OCI-LY7 (cell line): Measurements from ENCODE around the gene SRGAP2.
"Not testable (repeated sequence)": the region's sequence is repeated elsewhere in the genome, so short reads cannot be mapped to it uniquely, and the experiment has no call there.

Experiments used
- EZH2phosphoT487 ChIP-seq: fragments of 200-600 bp; sonication (generic); IDR thresholded peaks from 2 replicates; pipeline ENCODE4 v1.6.1; 2018; ENCODE audit warnings: low read depth, borderline replicate concordance, mild to moderate bottlenecking, mixed run types, antibody characterized with exemption, low read length, moderate library complexity, mixed read lengths
- TF ChIP-seq, protein P1 (sequence below): fragments of 200-600 bp; sonication (generic); conservative IDR thresholded peaks from 2 replicates; pipeline ENCODE4 v1.5.1; 2014; ENCODE audit warnings: mild to moderate bottlenecking, antibody characterized with exemption, low read length, moderate library complexity, mixed read lengths

DNA sequence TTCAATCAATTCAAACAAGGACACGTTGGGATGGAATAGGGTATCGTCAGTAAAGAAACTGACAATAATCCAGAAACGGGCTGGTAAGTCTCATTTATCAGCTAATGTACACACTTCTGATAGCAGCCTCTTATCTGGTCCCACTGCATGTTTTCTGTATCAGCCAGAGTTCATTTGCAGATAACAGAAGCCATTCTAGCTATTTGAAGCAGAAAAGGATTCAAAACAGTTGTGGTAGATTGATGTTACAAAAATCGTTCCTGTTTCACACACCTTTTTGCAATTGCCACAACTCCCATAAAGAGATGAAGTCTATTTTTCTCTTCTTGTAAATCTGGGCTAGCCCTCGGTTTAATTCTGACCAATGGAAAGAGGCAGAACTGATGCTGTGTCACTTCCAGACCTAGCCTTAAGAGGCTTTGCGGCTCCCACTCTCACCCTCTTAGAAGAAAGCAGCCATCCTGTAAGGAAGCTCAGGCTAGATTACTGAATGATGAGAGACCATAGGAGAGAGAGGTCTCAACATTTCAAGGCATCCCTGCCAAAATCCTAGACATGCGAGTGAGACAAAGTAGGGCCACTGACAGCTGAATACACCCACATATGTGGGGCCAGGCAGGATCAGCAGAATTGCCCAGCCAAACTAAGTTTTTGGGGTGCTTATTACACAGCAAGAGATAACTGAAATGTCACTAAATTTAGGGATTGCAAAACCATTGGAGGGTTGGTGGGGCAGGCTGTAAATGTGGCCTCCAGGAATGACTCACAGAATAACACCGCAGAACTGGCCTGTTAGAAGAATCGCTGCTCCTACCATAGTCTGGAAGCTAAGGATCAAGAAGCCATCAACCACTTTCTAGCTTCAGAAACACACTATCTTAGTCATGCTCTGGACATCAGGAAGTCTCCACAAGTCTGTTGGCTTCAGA lies 25.0 kb upstream of the SRGAP2 start:
- TF ChIP-seq, protein P1, sequence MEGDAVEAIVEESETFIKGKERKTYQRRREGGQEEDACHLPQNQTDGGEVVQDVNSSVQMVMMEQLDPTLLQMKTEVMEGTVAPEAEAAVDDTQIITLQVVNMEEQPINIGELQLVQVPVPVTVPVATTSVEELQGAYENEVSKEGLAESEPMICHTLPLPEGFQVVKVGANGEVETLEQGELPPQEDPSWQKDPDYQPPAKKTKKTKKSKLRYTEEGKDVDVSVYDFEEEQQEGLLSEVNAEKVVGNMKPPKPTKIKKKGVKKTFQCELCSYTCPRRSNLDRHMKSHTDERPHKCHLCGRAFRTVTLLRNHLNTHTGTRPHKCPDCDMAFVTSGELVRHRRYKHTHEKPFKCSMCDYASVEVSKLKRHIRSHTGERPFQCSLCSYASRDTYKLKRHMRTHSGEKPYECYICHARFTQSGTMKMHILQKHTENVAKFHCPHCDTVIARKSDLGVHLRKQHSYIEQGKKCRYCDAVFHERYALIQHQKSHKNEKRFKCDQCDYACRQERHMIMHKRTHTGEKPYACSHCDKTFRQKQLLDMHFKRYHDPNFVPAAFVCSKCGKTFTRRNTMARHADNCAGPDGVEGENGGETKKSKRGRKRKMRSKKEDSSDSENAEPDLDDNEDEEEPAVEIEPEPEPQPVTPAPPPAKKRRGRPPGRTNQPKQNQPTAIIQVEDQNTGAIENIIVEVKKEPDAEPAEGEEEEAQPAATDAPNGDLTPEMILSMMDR: not testable (repeated sequence)
- not testable (repeated sequence) for TF ChIP-seq EZH2phosphoT487
